CD4-positive, alpha-beta T cell treated with Interferon gamma for 1 hour (primary cell): ENCODE results near the gene RAB36.
"Not testable (repeated sequence)": the region's sequence is repeated elsewhere in the genome, so short reads cannot be mapped to it uniquely, and the experiment has no call there.

Source experiments
- DNase-seq: peaks from one replicate; pipeline ENCODE4 v3.0.0-alpha.2; 2020

RAB36 gene

GRCh38 chr22:23121424-23121823 lies 23.9 kb upstream of the RAB36 start:
- no peak for DNase-seq

GRCh38 chr22:23122216-23122957 lies 22.9 kb upstream of the RAB36 start:
- DNase-seq = no peak

DNA sequence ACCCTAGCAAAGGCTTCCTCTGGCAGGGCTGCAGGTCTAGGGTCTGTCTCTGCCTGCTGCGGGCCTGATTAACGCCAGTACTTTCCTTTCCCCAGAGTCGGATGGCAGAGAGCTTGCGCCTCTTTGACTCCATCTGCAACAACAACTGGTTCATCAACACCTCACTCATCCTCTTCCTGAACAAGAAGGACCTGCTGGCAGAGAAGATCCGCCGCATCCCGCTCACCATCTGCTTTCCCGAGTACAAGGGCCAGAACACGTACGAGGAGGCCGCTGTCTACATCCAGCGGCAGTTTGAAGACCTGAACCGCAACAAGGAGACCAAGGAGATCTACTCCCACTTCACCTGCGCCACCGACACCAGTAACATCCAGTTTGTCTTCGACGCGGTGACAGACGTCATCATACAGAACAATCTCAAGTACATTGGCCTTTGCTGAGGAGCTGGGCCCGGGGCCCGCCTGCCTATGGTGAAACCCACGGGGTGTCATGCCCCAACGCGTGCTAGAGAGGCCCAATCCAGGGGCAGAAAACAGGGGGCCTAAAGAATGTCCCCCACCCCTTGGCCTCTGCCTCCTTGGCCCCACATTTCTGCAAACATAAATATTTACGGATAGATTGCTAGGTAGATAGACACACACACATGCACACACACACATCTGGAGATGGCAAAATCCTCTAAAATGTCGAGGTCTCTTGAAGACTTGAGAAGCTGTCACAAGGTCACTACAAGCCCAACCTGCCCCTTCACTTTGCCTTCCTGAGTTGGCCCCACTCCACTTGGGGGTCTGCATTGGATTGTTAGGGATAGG lies 22.1 kb upstream of the RAB36 start:
- no peak for DNase-seq

DNA sequence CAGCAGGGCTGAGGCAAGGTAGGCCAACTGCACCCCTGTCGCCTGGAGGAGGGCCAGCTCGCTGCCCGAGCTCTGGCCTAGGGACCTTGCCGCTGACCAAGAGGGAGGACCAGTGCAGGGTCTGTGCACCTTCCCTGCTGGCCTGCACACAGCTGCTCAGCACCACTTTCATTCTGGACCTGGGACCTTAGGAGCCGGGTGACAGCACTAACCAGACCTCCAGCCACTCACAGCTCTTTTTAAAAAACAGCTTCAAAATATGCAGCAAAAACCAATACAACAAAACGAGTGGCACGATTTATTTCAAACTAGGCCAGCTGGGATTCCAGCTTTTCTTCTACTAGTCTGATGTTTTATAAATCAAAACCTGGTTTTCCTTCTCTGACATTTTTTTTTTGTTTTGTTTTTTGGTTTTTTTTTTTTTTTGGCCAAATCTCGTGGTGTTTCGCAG lies 21.4 kb upstream of the RAB36 start:
- no peak for DNase-seq

DNA sequence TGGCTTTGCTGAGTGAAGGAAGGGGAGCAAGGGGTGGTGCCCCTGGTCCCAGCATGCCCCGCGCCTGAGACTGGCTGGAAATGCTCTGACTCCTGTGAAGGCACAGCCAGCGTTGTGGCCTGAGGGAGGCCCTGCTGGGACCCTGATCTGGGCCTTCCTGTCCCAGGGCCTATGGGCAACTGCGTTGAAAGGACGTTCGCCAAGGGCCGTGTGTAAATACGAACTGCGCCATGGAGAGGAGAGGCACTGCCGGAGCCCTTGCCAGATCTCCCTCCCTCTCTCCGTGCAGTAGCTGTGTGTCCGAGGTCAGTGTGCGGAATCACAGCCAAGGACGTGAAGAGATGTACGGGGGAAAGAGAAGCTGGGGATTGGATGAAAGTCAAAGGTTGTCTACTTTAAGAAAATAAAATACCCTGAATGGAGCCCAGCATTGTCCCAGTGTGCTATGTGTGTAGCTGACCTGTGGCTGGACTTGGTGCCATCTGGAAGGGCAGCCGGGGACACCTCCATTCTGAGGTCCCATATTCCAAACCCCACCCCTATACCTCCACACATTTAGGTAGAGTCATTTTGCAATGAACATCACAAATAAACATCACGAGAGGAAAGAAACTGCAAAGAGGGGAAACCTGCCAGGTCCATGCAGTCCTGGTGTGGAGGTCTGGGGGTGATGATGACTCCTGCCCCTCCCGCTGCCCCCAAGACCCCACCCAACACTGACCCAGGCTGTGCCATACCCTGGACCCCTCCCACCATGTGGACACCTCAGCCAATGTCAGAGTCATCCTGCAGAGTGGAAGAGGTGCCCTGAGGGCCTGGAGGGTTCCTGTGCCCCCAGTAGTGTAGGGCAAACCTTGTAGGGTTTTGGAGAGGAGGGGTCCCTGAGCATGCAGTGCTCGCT lies 20.4 kb upstream of the RAB36 start:
- DNase-seq = no peak

- DNase-seq = no peak
Measured at GRCh38 chr22:23125512-23126103, 19.7 kb upstream of the RAB36 start.

DNA sequence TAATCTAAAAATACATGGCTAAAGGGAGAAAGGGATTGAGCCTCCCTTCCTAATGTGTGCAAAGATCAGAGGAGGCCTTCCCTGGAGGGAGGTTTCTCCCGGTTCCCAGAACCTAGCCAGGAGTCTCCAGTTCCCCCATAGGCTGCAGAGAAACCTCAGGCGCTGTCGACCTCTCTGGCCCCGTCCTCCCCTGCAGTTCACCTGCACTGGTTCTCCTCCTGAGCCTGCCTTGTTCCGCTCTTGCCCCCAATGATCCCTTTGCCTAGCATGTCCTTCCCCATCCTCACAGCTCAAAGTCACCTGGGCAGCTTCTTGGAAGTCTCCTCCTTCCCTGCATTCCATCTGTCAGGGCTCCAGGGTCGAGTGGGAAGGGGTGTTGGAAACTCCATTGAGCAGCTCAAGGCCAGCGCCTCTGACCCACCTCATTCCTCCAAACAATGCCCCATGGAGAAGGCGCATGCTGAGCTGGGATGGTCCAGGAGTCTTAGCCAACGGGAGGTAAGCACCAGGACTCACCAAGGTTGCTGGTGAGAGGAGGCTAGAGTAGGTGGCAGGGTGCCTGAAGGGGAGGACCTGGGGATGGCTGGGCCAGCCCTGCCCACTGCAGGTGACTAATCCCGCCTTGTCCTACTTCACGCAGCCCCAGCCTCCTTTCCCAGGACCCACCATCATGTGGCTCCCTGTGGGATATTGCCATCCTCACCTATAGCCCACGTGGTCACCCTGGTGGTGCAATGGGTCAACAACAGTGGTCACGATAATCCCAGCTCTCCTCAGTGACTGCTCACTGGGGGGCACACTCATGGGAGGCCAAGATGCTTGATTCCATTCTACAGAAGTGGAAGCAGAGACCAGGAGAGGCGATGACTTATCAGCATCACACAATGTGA lies 18.9 kb upstream of the RAB36 start:
- DNase-seq = no peak

- no peak for DNase-seq
Measured at GRCh38 chr22:23127055-23127756, 18.1 kb upstream of the RAB36 start.

GRCh38 chr22:23127788-23128187 lies 17.5 kb upstream of the RAB36 start:
- DNase-seq = no peak

DNA sequence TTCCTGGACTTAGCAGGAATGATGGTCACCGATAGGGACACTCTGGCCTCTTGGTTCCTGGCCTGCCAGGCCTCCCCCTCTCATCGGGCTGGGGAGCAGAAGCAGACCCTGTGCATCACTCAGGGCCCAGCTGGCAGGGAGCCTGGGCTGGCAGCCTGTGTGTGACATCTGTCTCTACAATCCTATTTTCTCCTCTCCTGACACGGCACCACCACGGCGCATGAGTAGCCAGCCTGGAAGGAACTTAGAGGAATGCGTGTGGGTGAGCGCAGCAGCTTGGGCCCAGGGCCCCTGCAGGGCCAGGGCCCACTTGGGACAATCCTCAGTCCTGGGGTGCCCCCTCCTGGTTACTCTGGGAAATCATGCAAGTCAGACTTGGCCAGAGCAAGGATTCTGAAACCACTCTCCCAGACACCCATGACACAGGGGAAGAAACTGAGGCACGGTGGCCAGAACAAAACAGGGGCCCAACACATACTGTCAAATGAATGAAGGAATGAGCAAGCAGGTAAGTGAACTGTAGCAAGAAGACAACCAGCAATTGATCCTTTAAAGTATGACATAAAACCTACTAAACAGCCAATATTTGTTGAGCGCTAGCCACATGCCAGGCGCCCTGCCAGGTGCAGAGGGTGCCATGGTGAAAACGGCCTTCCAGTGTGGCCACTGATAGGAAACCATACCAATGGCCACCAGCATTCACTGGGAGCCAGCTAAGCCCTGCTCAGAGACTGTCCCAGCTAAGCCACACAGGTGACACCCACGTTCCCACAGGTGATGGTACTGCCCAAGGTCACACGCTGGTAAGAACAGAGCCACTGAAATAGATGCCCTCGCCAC lies 16.8 kb upstream of the RAB36 start:
- peak; percentile 65 for DNase-seq

DNA sequence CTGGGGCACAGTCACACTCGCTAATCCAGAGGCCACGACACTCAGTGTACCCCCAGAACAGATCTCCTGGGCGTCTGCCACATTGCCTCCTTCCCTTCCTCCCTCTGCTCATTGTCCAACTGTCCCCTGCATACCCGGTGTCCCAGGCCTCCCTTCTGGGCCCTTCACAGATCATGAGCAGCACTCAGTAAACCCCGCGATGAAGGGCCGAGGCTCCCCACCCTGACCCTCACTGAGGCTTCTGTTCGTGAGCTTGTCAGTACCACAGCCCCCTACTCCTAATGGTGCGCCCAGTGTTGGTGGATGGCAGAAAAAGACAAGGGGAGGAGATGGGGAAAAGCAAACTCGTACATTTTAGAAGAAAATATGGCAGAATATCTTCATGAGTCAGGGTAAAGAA lies 16.1 kb upstream of the RAB36 start:
- DNase-seq = no peak

DNA sequence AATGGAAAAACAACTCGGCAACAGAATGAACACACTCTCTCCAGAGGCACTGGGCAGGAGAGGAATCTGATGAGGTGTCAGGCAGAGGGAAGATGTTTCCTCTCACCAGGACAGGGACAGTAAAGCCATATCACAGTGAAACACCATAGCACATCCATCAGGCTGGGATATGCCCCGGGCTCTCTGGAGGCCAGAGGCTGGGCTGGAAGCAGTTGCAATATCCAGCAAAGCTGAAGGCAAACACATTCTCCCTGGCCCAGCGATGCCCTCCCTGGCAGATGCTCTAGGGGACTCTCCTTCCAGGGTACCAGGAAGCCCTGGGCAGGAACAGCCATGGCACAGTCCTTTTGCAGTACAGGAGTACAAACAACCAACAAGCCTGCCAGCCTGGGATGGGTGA lies 14.6 kb upstream of the RAB36 start:
- no peak for DNase-seq

GRCh38 chr22:23131931-23132330 lies 13.3 kb upstream of the RAB36 start:
- no peak for DNase-seq

DNA sequence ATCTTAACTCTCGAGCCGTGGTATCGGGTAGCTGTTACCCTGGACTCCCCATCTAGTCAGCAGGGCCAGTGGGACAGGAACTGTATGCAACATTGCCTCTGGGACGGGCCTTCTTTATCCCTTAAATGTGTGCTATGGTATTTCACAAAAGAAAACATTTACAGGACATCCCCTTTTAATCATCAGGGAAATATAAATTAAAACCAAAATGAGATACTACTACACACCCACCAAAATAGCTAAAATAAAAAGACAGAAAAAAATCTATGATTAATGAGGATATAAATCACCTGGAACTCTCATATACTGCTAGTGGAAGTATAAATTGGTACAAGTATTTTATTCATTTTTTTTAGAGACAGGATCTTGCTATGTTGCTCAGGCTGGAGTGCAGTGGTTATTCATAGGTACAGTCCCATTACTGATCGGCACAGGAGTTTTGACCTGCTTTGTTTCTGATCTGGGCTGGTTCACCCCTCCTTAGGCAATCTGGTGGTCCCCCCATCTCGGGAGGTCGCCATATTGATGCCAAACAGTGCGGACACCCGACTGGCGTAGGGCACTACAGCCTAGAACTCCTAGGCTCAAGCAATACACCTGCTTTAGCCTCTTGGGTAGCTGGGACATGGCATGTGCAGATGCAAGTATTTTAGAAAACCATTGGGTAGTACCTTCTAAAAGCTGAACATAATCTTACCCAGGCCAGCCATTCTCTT lies 12.7 kb upstream of the RAB36 start:
- DNase-seq = no peak

DNA sequence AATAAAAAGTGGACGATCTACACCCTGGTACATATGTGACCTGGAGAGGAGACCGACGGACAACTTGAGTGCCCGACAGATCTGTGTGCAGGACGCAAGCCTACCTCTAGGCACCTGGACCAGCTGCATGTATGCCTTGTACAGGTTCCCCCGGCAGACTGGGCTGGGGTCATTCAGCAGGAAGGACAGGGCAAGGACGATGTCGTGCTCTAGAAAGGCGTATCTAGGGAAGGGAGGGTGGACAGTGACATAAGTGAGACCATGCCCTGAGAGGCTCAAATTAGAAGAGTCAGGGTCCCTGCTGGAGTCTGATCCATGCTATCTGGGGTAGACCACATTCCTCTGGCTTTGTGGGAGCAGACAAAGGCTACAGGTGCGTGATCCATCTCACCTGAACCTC lies 11.4 kb upstream of the RAB36 start:
- no peak for DNase-seq

DNA sequence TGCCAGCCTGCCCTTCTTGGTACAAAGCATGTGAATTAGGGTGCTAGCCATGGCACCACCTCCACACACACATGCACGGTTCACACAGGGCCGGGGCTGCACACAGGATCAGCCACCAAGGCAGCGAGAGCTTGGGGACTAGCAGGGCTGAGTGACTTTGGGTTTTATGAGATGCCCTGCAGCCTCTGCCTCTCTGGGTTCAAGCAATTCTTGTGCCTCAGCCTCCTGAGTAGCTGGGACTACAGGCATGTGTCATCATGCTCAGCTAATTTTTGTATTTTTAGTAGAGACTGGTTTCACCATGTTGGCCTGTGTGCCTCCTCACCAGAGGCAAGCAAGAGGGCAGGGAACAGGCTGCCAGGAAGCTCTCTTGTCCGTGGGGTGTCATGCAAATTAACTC lies 8.3 kb upstream of the RAB36 start:
- not testable (repeated sequence) for DNase-seq

DNA sequence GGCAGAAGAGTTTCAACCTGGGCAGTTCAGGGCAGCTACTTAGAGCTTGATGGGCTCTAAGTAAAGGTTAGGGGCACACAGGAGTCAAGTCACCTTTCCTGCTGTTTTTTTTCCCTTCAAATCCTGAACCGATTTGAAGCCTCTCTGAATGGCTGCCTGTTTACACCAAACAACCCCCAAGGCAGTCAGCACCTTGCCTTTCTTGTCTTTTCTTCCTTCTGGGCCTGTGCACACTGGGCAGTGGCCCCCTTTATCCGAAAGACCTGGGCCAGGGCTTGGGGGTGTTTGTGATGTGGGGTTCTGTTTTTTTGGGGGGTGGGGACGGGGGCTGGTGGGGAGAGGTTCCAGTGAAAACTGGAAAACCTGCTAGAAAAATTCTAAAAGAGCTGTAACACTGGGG lies 7.8 kb upstream of the RAB36 start:
- no peak for DNase-seq

DNA sequence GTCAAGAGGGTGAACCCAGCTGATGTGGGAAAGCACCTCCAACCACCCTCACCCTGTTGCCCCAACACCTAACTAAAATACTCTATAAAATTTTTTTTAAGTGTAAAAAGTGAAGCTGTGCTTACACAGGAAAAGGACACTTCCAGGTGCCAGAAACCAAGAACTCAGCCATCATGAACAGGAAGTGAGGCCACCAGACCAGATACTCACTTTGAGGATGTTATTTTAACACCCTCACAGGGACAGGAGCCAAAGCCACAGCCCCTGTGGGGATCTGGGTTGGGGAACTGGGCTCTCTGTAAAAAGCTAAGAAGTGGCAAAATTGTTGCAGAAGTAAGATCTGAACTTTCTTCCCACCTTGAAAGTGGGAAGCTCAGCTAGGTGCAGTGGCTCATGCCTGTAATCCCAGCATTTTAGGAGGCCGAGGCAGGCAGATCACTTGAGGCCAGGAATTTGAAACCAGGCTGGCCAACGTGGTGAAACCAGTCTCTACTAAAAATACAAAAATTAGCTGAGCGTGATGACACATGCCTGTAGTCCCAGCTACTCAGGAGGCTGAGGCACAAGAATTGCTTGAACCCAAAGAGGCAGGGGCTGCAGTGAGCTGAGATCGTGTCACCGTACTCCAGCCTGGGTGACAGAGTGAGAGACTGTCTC lies 7.2 kb upstream of the RAB36 start:
- DNase-seq = peak; percentile 73
